Liver (tissue), 3 donors: ENCODE data around the gene SMC2.

Source experiments
- EGR1 ChIP-seq, 2 donors: IDR thresholded peaks; 2 replicates each; pipeline ENCODE4 v1.6.1; 2016 to 2018; ENCODE audit warnings: antibody characterized with exemption in 2 of 2, low read depth in 2 of 2
- FOXA1 ChIP-seq: IDR thresholded peaks from 2 replicates; pipeline ENCODE4 v1.6.1; 2016; ENCODE audit warnings: antibody characterized with exemption
- FOXA2 ChIP-seq: IDR thresholded peaks from 2 replicates; pipeline ENCODE4 v1.6.1; 2016; ENCODE audit warnings: antibody characterized with exemption
- GABPA ChIP-seq, 2 donors: IDR thresholded peaks in 1 of 2; conservative IDR thresholded peaks in 1 of 2; 2 replicates each; pipeline ENCODE4 v1.6.1; 2016; ENCODE audit warnings: antibody characterized with exemption in 2 of 2, mild to moderate bottlenecking in 1 of 2, moderate library complexity in 1 of 2
- JUND ChIP-seq, 2 donors: IDR thresholded peaks; 2 replicates each; pipeline ENCODE4 v1.6.1; 2016; ENCODE audit warnings: antibody characterized with exemption in 2 of 2
- RAD21 ChIP-seq, 2 donors: IDR thresholded peaks; 2 replicates each; pipeline ENCODE4 v1.6.1; 2016; ENCODE audit warnings: antibody characterized with exemption in 2 of 2, mild to moderate bottlenecking in 2 of 2
- RXRA ChIP-seq, 2 donors: IDR thresholded peaks; 2 replicates each; pipeline ENCODE4 v1.6.1; 2017 to 2018; ENCODE audit warnings: antibody characterized with exemption in 2 of 2, mild to moderate bottlenecking in 1 of 2
- TAF1 ChIP-seq: conservative IDR thresholded peaks from 2 replicates; pipeline ENCODE4 v1.6.1; 2016; ENCODE audit warnings: antibody characterized with exemption, mild to moderate bottlenecking
- YY1 ChIP-seq: IDR thresholded peaks from 2 replicates; pipeline ENCODE4 v1.6.1; 2016; ENCODE audit warnings: antibody characterized with exemption, mild to moderate bottlenecking
- TF ChIP-seq, protein P1 (sequence below): fragments of 150-350 bp; IDR thresholded peaks from 2 replicates; pipeline ENCODE4 v1.5.1; 2017; ENCODE audit warnings: improper control_type of control experiment, low read depth, low read length; ENCODE audit not compliant: missing input control
- TF ChIP-seq, protein P2 (sequence below): IDR thresholded peaks from 2 replicates; pipeline ENCODE4 v1.6.1; 2016; ENCODE audit warnings: antibody characterized with exemption
- TF ChIP-seq, protein P3 (sequence below): IDR thresholded peaks from 2 replicates; pipeline ENCODE4 v1.6.1; 2016; ENCODE audit warnings: antibody characterized with exemption
- TF ChIP-seq, protein P4 (sequence below): IDR thresholded peaks from 2 replicates; pipeline ENCODE4 v1.6.1; 2016; ENCODE audit warnings: antibody characterized with exemption, mild to moderate bottlenecking
- TF ChIP-seq, protein P5 (sequence below): IDR thresholded peaks from 2 replicates; pipeline ENCODE4 v1.6.1; 2016; ENCODE audit warnings: antibody characterized with exemption
- donor health status: healthy.
- donor health status: healthy.

GRCh38 chr9:104110509-104110908 lies 16.4 kb downstream of the SMC2 start:
- TF ChIP-seq, protein P1, sequence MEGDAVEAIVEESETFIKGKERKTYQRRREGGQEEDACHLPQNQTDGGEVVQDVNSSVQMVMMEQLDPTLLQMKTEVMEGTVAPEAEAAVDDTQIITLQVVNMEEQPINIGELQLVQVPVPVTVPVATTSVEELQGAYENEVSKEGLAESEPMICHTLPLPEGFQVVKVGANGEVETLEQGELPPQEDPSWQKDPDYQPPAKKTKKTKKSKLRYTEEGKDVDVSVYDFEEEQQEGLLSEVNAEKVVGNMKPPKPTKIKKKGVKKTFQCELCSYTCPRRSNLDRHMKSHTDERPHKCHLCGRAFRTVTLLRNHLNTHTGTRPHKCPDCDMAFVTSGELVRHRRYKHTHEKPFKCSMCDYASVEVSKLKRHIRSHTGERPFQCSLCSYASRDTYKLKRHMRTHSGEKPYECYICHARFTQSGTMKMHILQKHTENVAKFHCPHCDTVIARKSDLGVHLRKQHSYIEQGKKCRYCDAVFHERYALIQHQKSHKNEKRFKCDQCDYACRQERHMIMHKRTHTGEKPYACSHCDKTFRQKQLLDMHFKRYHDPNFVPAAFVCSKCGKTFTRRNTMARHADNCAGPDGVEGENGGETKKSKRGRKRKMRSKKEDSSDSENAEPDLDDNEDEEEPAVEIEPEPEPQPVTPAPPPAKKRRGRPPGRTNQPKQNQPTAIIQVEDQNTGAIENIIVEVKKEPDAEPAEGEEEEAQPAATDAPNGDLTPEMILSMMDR = no peak
- no peak for TF ChIP-seq YY1
- TF ChIP-seq TAF1 = no peak
- TF ChIP-seq FOXA1 = no peak
- TF ChIP-seq, protein P2, sequence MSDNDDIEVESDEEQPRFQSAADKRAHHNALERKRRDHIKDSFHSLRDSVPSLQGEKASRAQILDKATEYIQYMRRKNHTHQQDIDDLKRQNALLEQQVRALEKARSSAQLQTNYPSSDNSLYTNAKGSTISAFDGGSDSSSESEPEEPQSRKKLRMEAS = no peak
- no peak for TF ChIP-seq GABPA (IDR thresholded peaks at IDR 0.05 in 1 of 2, conservative IDR thresholded peaks at IDR 0.05 in 1 of 2)
- TF ChIP-seq RAD21 (IDR thresholded peaks at IDR 0.05) = no peak
- TF ChIP-seq, protein P3, sequence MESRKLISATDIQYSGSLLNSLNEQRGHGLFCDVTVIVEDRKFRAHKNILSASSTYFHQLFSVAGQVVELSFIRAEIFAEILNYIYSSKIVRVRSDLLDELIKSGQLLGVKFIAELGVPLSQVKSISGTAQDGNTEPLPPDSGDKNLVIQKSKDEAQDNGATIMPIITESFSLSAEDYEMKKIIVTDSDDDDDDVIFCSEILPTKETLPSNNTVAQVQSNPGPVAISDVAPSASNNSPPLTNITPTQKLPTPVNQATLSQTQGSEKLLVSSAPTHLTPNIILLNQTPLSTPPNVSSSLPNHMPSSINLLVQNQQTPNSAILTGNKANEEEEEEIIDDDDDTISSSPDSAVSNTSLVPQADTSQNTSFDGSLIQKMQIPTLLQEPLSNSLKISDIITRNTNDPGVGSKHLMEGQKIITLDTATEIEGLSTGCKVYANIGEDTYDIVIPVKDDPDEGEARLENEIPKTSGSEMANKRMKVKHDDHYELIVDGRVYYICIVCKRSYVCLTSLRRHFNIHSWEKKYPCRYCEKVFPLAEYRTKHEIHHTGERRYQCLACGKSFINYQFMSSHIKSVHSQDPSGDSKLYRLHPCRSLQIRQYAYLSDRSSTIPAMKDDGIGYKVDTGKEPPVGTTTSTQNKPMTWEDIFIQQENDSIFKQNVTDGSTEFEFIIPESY = no peak
- TF ChIP-seq RXRA (IDR thresholded peaks at IDR 0.05) = no peak
- no peak for TF ChIP-seq FOXA2
- no peak for TF ChIP-seq JUND (IDR thresholded peaks at IDR 0.05)
- TF ChIP-seq, protein P4, sequence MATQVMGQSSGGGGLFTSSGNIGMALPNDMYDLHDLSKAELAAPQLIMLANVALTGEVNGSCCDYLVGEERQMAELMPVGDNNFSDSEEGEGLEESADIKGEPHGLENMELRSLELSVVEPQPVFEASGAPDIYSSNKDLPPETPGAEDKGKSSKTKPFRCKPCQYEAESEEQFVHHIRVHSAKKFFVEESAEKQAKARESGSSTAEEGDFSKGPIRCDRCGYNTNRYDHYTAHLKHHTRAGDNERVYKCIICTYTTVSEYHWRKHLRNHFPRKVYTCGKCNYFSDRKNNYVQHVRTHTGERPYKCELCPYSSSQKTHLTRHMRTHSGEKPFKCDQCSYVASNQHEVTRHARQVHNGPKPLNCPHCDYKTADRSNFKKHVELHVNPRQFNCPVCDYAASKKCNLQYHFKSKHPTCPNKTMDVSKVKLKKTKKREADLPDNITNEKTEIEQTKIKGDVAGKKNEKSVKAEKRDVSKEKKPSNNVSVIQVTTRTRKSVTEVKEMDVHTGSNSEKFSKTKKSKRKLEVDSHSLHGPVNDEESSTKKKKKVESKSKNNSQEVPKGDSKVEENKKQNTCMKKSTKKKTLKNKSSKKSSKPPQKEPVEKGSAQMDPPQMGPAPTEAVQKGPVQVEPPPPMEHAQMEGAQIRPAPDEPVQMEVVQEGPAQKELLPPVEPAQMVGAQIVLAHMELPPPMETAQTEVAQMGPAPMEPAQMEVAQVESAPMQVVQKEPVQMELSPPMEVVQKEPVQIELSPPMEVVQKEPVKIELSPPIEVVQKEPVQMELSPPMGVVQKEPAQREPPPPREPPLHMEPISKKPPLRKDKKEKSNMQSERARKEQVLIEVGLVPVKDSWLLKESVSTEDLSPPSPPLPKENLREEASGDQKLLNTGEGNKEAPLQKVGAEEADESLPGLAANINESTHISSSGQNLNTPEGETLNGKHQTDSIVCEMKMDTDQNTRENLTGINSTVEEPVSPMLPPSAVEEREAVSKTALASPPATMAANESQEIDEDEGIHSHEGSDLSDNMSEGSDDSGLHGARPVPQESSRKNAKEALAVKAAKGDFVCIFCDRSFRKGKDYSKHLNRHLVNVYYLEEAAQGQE = no peak
- TF ChIP-seq EGR1 (IDR thresholded peaks at IDR 0.05; ENCODE audit: low read depth in 2 of 2) = no peak
- TF ChIP-seq, protein P5, sequence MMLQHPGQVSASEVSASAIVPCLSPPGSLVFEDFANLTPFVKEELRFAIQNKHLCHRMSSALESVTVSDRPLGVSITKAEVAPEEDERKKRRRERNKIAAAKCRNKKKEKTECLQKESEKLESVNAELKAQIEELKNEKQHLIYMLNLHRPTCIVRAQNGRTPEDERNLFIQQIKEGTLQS = no peak
